GM12878 (cell line): ENCODE measurements around the gene ZC3H12D. TPM values are rescaled to one million over a fixed set of nuclear protein-coding genes. Genes with fewer than 3 reads are reported as not detected.

Experiments
- ATAC-seq: fragments of 200-7000 bp; cut with Tn5 transposase; 3 replicates; pipeline ENCODE4 v1.9.1; 2020; ENCODE audit warnings: mild to moderate bottlenecking, moderate library complexity
- BruUV-seq: library from RNA; stranded (reverse); fragments of 400-500 nt; replicated peaks from 2 replicates; lab custom pipeline; 2021; lab: Mats Ljungman, UMichigan
- CTCF ChIA-PET: fragments of 300-600 bp; sonication (Branson Sonifier 250); formaldehyde crosslinking; extraction: SDS; loops from one replicate; lab custom pipeline; 2021; ENCODE audit warnings: inconsistent platforms; lab: Yijun Ruan, JAX
- POLR2A ChIA-PET: fragments of 350-600 bp; formaldehyde crosslinking; extraction: SDS; loops from one replicate; lab custom pipeline; 2021; ENCODE audit warnings: inconsistent platforms; lab: Charles Lee
- RAD21 ChIA-PET: fragments of 300-600 bp; sonication (Branson Sonifier 250); formaldehyde crosslinking; loops from one replicate; lab custom pipeline; 2023; ENCODE audit warnings: antibody characterized with exemption; ENCODE audit not compliant: unreplicated experiment; lab: Charles Lee
- SMC1A ChIA-PET: fragments of 300-600 bp; sonication (Branson Sonifier 250); formaldehyde crosslinking; loops from one replicate; lab custom pipeline; 2023; ENCODE audit not compliant: unreplicated experiment, uncharacterized antibody; lab: Charles Lee
- DNase-seq: peaks from one replicate; pipeline ENCODE4 v3.0.0-alpha.2; 2011; ENCODE audit warnings: low read depth, low spot score
- FAIRE-seq: peaks from 3 replicates; lab custom pipeline; 2011; peaks lifted over from hg19 to GRCh38; lab: Jason Lieb, UNC
- H2AFZ ChIP-seq: 2 replicates; pipeline ENCODE4 v1.6.0; 2011; ENCODE audit warnings: low read depth, low read length, control low read depth; ENCODE audit not compliant: control insufficient read depth
- H3K27ac ChIP-seq: 2 replicates; pipeline ENCODE4 v1.5.1; 2011; ENCODE audit warnings: control low read depth; ENCODE audit not compliant: control insufficient read depth, insufficient read depth
- H3K27me3 ChIP-seq, 2 experiments: replicated peaks in 1 of 2; 2 replicates each; pipeline versions ENCODE4 v1.6.0 to v1.6.1; 2011; ENCODE audit warnings: low read length in 1 of 2; ENCODE audit not compliant: control insufficient read depth in 2 of 2, insufficient read depth in 2 of 2
- H3K36me3 ChIP-seq, 2 experiments: 2 replicates each; pipeline ENCODE4 v1.5.1; 2011; ENCODE audit warnings: low read length in 1 of 2; ENCODE audit not compliant: control insufficient read depth in 2 of 2, insufficient read depth in 2 of 2
- H3K4me1 ChIP-seq: 2 replicates; pipeline ENCODE4 v1.6.1; 2011; ENCODE audit warnings: mild to moderate bottlenecking, low read length, moderate library complexity, mixed read lengths; ENCODE audit not compliant: control insufficient read depth, insufficient read depth
- H3K4me2 ChIP-seq: 2 replicates; pipeline ENCODE4 v1.6.0; 2011; ENCODE audit warnings: control low read depth; ENCODE audit not compliant: control insufficient read depth, insufficient read depth
- H3K4me3 ChIP-seq: fragments of 200-600 bp; sonication (generic); 2 replicates; pipeline ENCODE4 v1.5.1; 2016
- H3K79me2 ChIP-seq: 2 replicates; pipeline ENCODE4 v1.6.0; 2011; ENCODE audit warnings: low read length; ENCODE audit not compliant: control insufficient read depth, insufficient read depth
- H3K9ac ChIP-seq: 2 replicates; pipeline ENCODE4 v1.8.0; 2011; ENCODE audit warnings: low read length, control low read depth, mixed read lengths; ENCODE audit not compliant: control insufficient read depth, insufficient read depth
- H3K9me3 ChIP-seq: replicated peaks from 3 replicates; pipeline ENCODE4 v1.5.1; 2011; ENCODE audit warnings: mild to moderate bottlenecking, low read length; ENCODE audit not compliant: control insufficient read depth, insufficient read depth
- H4K20me1 ChIP-seq: 2 replicates; pipeline ENCODE4 v1.6.0; 2011; ENCODE audit not compliant: control insufficient read depth, insufficient read depth
- HCFC1 ChIP-seq: fragments of 150-350 bp; IDR thresholded peaks from 2 replicates; pipeline ENCODE4 v1.6.1; 2014; ENCODE audit warnings: low read length
- HDAC6 ChIP-seq: fragments of 200-600 bp; sonication (generic); IDR thresholded peaks from one replicate; pipeline ENCODE4 v1.8.0; 2017; ENCODE audit warnings: antibody characterized with exemption; ENCODE audit not compliant: unreplicated experiment
- ZNF274 ChIP-seq: IDR thresholded peaks from one replicate; pipeline ENCODE4 v1.8.0; 2011; ENCODE audit not compliant: insufficient read length, insufficient read depth
- WGBS: methylation state at CpG from one replicate; pipeline ENCODE4 v1.1.6; 2016; ENCODE audit warnings: low lambda C conversion rate; ENCODE audit not compliant: insufficient replicate concordance, insufficient coverage; ENCODE audit errors: missing lambda C conversion rate; 5-methylcytosine and 5-hydroxymethylcytosine counted together
- in situ Hi-C: fragments of 300-500 bp; cut with MboI; formaldehyde crosslinking; loops from 9 replicates; pipeline ENCODE4 v1.14.3; 2018; ENCODE audit warnings: mixed read lengths
- intact Hi-C: fragments of 100-400 bp; cut with micrococcal nuclease; formaldehyde crosslinking; loops from one replicate; pipeline ENCODE4 v1.14.2; 2022; ENCODE audit not compliant: unreplicated experiment
- polyA plus RNA-seq, 11 experiments: library from polyadenylated mRNA; depleted of rRNA in 4 of 11; unstranded in 6 of 11; stranded (reverse) in 5 of 11; fragments of >200 nt; fragmentation: Nextera tagmentation in 4 of 11; fragmentation: Illumina TruSeq in 1 of 11; extraction: Ambion mirVana in 4 of 11; extraction: Trizol in 1 of 11; gene quantifications; 1 replicate in 1 of 11; 2 replicates in 10 of 11; pipeline versions ENCODE4 v1.2.1 to v1.2.3, GENCODE V29; 2011 to 2016; ENCODE audit warnings: inconsistent platforms in 2 of 11, missing spikeins in 2 of 11, low read depth in 1 of 11
- total RNA-seq, 4 experiments: library from RNA; depleted of rRNA in 3 of 4; stranded (reverse); fragments of >200 nt in 3 of 4; fragmentation: Illumina TruSeq in 1 of 4; extraction: Trizol in 1 of 4; gene quantifications; 2 replicates each; pipeline versions ENCODE4 v1.2.1 to v1.2.3, GENCODE V29; 2013 to 2021
- TF ChIP-seq, protein P1 (sequence below): fragments of 450-650 bp; IDR thresholded peaks from 2 replicates; pipeline ENCODE4 v1.6.1; 2017; ENCODE audit warnings: mild to moderate bottlenecking, moderate library complexity
- TF ChIP-seq, protein P2 (sequence below): fragments of 450-650 bp; IDR thresholded peaks from 2 replicates; pipeline ENCODE4 v1.6.1; 2016; ENCODE audit warnings: mild to moderate bottlenecking

The ZC3H12D gene
- total and polyA plus RNA-seq, 10 of the 15 experiments (the other 5 are each of a cell fraction or from before 2014, with no cell fraction given) = 1.4 to 29.7 (median 8.8) TPM

DNA sequence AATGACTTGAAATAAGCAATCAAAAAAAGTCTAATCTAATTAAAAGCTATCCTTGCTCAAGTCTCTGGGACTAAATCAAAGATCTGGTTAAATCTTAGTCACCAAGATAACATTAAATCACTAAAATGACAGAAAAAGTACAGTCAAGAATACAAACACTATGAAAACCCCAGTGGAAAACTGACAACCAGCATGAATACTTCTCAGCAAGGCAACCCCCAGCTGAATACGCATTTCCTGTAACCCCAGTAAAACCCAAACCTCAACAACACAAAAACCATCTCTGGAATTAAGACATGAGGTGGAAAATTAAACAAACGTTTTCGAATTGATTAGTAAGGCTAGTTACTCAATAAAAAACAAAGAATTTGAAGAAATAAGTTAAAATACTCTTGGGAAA is 23.7 kb upstream of the ZC3H12D start (continued):
- TF ChIP-seq, protein P1, sequence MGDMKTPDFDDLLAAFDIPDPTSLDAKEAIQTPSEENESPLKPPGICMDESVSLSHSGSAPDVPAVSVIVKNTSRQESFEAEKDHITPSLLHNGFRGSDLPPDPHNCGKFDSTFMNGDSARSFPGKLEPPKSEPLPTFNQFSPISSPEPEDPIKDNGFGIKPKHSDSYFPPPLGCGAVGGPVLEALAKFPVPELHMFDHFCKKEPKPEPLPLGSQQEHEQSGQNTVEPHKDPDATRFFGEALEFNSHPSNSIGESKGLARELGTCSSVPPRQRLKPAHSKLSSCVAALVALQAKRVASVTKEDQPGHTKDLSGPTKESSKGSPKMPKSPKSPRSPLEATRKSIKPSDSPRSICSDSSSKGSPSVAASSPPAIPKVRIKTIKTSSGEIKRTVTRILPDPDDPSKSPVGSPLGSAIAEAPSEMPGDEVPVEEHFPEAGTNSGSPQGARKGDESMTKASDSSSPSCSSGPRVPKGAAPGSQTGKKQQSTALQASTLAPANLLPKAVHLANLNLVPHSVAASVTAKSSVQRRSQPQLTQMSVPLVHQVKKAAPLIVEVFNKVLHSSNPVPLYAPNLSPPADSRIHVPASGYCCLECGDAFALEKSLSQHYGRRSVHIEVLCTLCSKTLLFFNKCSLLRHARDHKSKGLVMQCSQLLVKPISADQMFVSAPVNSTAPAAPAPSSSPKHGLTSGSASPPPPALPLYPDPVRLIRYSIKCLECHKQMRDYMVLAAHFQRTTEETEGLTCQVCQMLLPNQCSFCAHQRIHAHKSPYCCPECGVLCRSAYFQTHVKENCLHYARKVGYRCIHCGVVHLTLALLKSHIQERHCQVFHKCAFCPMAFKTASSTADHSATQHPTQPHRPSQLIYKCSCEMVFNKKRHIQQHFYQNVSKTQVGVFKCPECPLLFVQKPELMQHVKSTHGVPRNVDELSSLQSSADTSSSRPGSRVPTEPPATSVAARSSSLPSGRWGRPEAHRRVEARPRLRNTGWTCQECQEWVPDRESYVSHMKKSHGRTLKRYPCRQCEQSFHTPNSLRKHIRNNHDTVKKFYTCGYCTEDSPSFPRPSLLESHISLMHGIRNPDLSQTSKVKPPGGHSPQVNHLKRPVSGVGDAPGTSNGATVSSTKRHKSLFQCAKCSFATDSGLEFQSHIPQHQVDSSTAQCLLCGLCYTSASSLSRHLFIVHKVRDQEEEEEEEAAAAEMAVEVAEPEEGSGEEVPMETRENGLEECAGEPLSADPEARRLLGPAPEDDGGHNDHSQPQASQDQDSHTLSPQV = no peak
- TF ChIP-seq HDAC6 (no peak), ZNF274 (no peak), HCFC1 (no peak)

DNA sequence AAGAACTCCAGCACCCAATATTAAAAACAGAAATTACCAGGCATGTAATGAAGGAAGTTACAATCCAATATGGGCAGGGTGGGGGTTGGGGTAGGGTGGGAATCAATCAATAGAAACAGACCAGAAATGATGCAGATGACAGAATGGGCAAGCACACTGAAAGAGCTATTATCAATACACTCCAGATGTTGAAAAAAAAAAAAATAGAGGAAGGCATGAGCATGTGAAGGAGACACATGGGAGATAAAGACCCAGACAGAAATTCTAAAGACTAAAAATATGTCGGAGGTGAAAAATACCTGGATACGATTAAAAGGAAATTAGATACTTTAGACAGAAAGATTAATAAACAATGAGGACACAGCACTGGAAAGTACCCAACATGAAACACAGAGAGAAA is 19.1 kb upstream of the ZC3H12D start:
- Histone ChIP-seq H3K4me1 (no peaks in the 10 kb centered on the region), H3K4me2 (no peak overlapping the region), H3K9me3 (no peaks in the 10 kb centered on the region), H3K27me3 (no peaks in the 10 kb centered on the region), H2AFZ (no peak overlapping the region), H3K9ac (no peak overlapping the region), H3K4me3 (no peak overlapping the region), H3K79me2 (no peaks in the 10 kb centered on the region; the same call in 1 of the 2 replicates), H3K36me3 (peaks cover 0 to 4% of the 10 kb centered on the region in 2 experiments; a peak in 2 of 4 replicates), H3K27ac (no peak overlapping the region), H4K20me1 (no peaks in the 10 kb centered on the region)
- TF ChIP-seq, protein P2, sequence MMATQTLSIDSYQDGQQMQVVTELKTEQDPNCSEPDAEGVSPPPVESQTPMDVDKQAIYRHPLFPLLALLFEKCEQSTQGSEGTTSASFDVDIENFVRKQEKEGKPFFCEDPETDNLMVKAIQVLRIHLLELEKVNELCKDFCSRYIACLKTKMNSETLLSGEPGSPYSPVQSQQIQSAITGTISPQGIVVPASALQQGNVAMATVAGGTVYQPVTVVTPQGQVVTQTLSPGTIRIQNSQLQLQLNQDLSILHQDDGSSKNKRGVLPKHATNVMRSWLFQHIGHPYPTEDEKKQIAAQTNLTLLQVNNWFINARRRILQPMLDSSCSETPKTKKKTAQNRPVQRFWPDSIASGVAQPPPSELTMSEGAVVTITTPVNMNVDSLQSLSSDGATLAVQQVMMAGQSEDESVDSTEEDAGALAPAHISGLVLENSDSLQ = no peak
- ATAC-seq (no peak), FAIRE-seq (no peak), DNase-seq (no peak)
- intact Hi-C loops (no loop called here), in situ Hi-C loops (no loop called here)
- ChIA-PET CTCF (interaction anchor here (1.2 to 2.5 kb wide), 8 partner anchors 8 to 30 kb away, joined by 3 to 11 read pairs (median 6); no protein-coding TSS in a partner anchor), POLR2A (interaction anchor here (0.5 to 1.4 kb wide), 5 partner anchors 10 to 158 kb away, joined by 3 to 6 read pairs (median 4); no protein-coding TSS in a partner anchor), RAD21 (interaction anchor here (0.6 to 2.0 kb wide), 7 partner anchors 12 to 475 kb away, joined by 3 to 6 read pairs (median 4); partner anchors contain the start of gene ZC3H12D), SMC1A (interaction anchor here (0.7 to 7.6 kb wide), 11 partner anchors 9 to 72 kb away, joined by 3 to 61 read pairs (median 4); no protein-coding TSS in a partner anchor)
- WGBS = 94% methylated on average over 2 of the region's 2 CpGs
- BruUV-seq = no TSS peak
